ENCODE measurements around the gene TSHZ2.

- TF ChIP-seq CTCF (conservative IDR thresholded peaks at IDR 0.05) (no peak), ZFX (IDR thresholded peaks at IDR 0.05) (no peak)
Observed at GRCh38 chr20:53237461-53237860, 265.3 kb downstream of the TSHZ2 start.

Measured in C4-2B (cell line).